BJ (cell line): Measurements from ENCODE around the gene KIF2A. TPM values are rescaled to one million over a fixed set of nuclear protein-coding genes. Genes with fewer than 3 reads are reported as not detected.

Source experiments
- CTCF ChIA-PET: fragments of 350-600 bp; formaldehyde crosslinking; extraction: SDS; loops from one replicate; lab custom pipeline; 2021; ENCODE audit warnings: antibody characterized with exemption, inconsistent platforms; lab: Yijun Ruan, JAX
- POLR2A ChIA-PET: fragments of 300-600 bp; sonication (Branson Sonifier 250); formaldehyde crosslinking; extraction: SDS; loops from one replicate; lab custom pipeline; 2021; ENCODE audit warnings: antibody characterized with exemption; lab: Charles Lee
- DNase-seq: peaks from one replicate; pipeline ENCODE4 v3.0.0-alpha.2; 2011; ENCODE audit warnings: low read depth
- H3K27me3 ChIP-seq: 2 replicates; pipeline ENCODE4 v1.6.0; 2011; ENCODE audit warnings: low read length; ENCODE audit not compliant: control insufficient read depth, insufficient read depth
- H3K36me3 ChIP-seq: 2 replicates; pipeline ENCODE4 v1.5.1; 2011; ENCODE audit warnings: low read length; ENCODE audit not compliant: control insufficient read depth, insufficient read depth
- H3K4me3 ChIP-seq: 2 replicates; pipeline ENCODE4 v1.5.1; 2011; ENCODE audit warnings: low read depth, mild to moderate bottlenecking, control low read depth, low read length
- CTCF ChIP-seq: IDR thresholded peaks from 2 replicates; pipeline ENCODE4 v1.5.1; 2011; ENCODE audit warnings: low read depth, mild to moderate bottlenecking, control low read depth, inconsistent platforms, low read length, moderate library complexity; ENCODE audit not compliant: insufficient read depth
- polyA plus RNA-seq: library from polyadenylated mRNA; depleted of rRNA; stranded (reverse); fragments of >200 nt; gene quantifications from 2 replicates; pipeline ENCODE4 v1.2.3, GENCODE V29; 2011

KIF2A gene
- polyA plus RNA-seq, 1 experiment = 11.6 TPM

DNA sequence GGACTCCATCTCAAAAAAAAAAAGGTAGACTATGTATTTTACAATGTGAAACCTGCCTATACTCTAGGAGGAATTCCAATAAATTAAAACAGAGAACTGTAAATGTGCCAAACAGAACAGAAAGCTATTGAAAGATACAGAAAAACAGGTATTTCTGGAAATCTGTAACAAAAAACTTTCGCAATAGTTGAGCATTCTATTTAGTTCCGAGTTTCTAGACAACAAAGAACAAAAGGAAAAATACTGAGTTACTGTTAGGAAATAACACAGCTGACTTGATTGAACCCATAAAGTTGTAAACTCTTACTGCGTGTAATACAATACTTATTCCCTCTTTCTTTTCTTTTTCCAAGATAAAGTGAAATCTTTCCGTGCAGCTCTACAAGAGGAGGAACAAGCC lies 79.1 kb downstream of the KIF2A start:
- H3K27me3 ChIP-seq = no peaks in the 10 kb centered on the region
- ChIA-PET POLR2A (interaction anchor here (0.6 kb wide), 1 partner anchor 8 kb away, joined by 5 read pairs; no protein-coding TSS in a partner anchor), CTCF (no interaction called here)
- H3K4me3 ChIP-seq = no peak overlapping the region
- no peak for TF ChIP-seq CTCF
- peaks cover 1% of the 10 kb centered on the region; the same call in 1 of the 2 replicates for H3K36me3 ChIP-seq
- DNase-seq = no peak

GRCh38 chr5:62385816-62386400 lies 79.9 kb downstream of the KIF2A start:
- no peak for DNase-seq
- CTCF ChIA-PET = interaction anchor here (1.3 kb wide), 1 partner anchor 7 kb away, joined by 4 read pairs; no protein-coding TSS in a partner anchor
- Histone ChIP-seq H3K4me3 (no peak overlapping the region), H3K36me3 (peaks cover 3% of the 10 kb centered on the region), H3K27me3 (no peaks in the 10 kb centered on the region)
- TF ChIP-seq CTCF = no peak
- POLR2A ChIA-PET = no interaction called here

- CTCF ChIA-PET = interaction anchor here (1.3 to 1.7 kb wide), 2 partner anchors 8 to 15 kb away, joined by 4 to 5 read pairs; no protein-coding TSS in a partner anchor
- no peak for TF ChIP-seq CTCF
- H3K36me3 ChIP-seq = peaks cover 2% of the 10 kb centered on the region
- H3K27me3 ChIP-seq = no peaks in the 10 kb centered on the region
- H3K4me3 ChIP-seq = no peak overlapping the region
- POLR2A ChIA-PET = no interaction called here
- no peak for DNase-seq
Measured at GRCh38 chr5:62386824-62387223, 80.8 kb downstream of the KIF2A start.

GRCh38 chr5:62395210-62395950 lies 89.4 kb downstream of the KIF2A start:
- ChIA-PET POLR2A (no interaction called here), CTCF (interaction anchor here (0.6 kb wide), 1 partner anchor 1382 kb away, joined by 3 read pairs; no protein-coding TSS in a partner anchor)
- Histone ChIP-seq H3K4me3 (no peak overlapping the region), H3K27me3 (no peaks in the 10 kb centered on the region), H3K36me3 (peaks cover 10% of the 10 kb centered on the region)
- no peak for TF ChIP-seq CTCF
- no peak for DNase-seq
